Measurements from ENCODE around the gene RPS15.

- TF ChIP-seq, protein P1, sequence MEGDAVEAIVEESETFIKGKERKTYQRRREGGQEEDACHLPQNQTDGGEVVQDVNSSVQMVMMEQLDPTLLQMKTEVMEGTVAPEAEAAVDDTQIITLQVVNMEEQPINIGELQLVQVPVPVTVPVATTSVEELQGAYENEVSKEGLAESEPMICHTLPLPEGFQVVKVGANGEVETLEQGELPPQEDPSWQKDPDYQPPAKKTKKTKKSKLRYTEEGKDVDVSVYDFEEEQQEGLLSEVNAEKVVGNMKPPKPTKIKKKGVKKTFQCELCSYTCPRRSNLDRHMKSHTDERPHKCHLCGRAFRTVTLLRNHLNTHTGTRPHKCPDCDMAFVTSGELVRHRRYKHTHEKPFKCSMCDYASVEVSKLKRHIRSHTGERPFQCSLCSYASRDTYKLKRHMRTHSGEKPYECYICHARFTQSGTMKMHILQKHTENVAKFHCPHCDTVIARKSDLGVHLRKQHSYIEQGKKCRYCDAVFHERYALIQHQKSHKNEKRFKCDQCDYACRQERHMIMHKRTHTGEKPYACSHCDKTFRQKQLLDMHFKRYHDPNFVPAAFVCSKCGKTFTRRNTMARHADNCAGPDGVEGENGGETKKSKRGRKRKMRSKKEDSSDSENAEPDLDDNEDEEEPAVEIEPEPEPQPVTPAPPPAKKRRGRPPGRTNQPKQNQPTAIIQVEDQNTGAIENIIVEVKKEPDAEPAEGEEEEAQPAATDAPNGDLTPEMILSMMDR (IDR thresholded peaks at IDR 0.05), result no peak
- no peak for TF ChIP-seq POLR2A (IDR thresholded peaks at IDR 0.05)
These were observed 27.8 kb downstream of the RPS15 start for GRCh38 chr19:1466018-1466460.

Measured in body of pancreas (tissue), 4 donors.